HG02870 (cell line): ENCODE data around the gene SLC25A21.
"Not testable (repeated sequence)": the region's sequence is repeated elsewhere in the genome, so short reads cannot be mapped to it uniquely, and the experiment has no call there.

Experiments
- ATAC-seq: cut with Tn5 transposase; IDR thresholded peaks from one replicate; pipeline ENCODE4 v1.9.1; 2021; ENCODE audit warnings: mild to moderate bottlenecking, moderate library complexity; ENCODE audit not compliant: unreplicated experiment

The SLC25A21 gene

DNA sequence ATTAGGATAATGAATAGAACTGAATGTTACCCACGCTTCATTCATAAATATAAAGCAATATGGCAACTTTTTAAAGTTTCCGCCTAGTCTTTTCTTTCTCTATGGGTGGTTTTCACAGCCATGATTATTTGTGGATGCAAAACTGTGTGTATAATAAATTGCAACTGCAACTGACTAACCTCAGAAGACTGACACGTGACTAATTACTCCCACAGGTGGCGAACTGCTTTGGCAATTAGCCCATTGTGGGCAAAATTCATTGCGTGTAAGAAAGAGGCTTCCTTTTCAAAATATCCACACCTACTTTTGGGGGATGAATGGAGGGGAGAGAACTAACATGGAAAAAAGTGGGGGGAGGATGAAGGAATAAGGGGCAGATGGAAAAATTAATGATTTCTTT is 79.0 kb downstream of the SLC25A21 start:
- ATAC-seq: no peak

DNA sequence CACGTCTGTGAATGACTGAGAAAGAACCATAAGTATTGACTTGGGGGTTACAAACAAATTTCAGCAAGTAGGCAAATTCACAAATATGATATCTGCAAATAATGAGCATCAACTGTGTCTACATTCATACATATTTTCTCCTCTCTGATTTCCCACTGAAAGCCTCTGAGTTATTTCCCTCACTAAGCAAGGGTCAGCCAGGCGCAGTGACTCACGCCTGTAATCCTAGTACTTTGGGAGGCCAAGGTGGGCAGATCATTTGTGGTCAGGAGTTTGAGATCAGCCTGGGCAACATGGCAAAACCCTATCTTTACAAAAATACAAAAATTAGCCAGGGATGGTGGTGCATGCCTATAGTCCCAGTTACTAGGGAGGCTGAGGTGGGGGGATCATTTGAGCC is 80.8 kb downstream of the SLC25A21 start:
- no peak for ATAC-seq

DNA sequence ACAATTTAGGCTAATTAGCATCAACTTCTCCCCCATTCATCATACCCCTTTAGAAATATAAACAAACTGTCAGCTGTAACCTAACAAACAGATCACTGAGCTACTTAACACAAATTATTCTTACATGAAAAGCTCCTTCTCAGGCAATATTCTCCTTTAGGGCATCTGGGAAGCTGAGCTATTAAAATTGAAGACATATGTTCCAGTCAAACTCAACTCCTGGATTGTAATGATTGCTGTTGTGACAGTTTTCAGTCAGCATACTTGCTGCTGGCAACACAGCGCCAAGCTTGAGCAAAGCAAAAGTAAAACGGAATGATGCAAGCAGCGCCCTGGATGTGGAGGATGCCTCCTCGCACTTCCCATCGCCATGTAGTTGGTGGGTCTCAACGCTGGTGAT is 82.4 kb downstream of the SLC25A21 start:
- ATAC-seq: no peak

DNA sequence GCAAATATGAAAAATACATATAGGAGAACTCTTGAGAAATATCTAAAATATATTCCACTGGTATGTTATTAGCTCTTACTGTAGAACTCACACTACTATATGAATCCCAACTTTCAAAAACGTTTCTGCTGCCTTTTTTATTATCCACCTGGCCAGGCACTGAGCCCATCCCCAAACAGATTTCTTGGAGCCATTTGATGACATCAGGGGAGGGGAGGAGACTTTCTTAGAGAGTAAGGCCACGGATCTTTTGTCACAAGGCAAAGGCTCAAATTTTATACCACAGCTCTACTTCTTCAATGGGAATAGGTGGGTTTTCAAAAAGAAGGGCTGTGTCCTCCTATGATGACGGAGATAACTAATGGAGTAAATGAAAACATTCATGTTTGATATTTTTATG is 83.0 kb downstream of the SLC25A21 start:
- ATAC-seq: no peak

DNA sequence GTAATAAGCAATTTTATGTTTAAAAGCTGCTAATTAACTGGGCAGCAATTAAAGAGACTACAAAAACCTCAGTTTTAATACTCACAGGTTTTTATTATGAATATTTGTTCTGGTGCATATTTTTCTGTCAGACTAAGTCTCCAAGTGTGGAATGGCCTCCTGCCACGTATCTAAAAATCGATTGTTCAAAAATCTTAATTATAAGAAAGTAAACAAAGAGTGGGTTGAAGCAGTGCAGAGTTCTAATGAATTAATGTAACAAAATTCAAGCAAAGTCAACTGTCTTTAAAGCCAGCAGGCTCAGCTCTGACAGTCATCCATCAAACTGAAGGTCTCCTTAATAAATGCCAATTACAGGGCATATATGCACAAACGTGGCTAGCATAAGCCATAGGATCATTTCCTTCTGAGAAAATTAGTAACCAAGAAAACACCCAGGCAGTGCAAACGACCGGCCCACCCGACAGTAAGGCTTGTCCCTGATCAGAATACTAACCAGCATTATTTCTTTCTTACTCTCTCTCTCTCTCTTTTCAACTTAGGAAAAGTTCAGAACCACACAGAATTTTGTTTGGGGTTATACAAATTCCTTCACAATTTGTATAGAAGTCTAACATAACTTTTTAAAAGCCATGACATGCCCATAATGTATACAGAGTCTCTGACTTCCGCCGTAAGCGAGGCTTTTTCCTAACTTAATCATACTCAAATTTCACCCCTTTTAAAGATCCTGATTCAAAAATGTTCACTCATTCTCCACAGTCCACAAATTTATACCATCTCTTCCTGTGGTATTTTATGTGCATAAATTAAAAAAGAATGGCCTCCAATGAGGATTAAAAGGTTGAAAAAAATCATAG is 83.8 kb downstream of the SLC25A21 start:
- no peak for ATAC-seq

DNA sequence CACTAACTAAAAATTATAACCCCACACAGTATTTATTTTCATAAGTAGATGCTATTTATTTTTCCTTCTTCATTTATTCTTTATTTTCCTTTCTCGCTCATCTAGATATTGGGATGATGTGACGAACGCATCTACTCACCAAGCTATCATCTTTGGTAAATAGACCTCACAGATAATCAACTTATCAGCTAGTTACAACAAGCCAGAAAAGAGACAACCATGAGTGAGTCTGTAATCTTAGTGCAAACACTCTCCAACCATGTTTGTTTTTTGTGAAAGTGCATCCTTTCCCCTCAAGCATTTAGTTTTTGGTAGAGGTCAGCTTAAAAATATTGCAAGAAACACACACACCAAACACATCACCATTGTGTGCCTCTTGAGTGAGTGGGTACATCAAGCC is 84.9 kb downstream of the SLC25A21 start:
- ATAC-seq: no peak

DNA sequence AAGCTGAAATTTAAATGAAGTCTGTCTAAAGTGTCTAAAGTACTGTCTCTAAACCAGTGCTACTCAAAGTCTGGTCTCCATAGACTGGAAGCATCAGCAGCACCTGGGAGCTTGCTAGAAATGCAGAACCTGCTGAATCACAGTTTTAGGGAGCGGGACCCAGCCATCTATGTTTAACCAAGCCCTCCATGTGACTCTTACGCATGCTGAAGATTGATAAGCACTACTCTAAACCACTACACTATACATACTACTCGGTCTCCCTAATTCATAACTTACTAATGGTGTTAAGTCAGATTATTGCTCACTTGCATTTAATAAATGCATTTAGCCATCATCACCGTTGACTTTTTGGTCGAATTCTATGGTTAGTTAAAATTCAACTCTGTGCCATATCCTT is 88.8 kb downstream of the SLC25A21 start:
- ATAC-seq: no peak

DNA sequence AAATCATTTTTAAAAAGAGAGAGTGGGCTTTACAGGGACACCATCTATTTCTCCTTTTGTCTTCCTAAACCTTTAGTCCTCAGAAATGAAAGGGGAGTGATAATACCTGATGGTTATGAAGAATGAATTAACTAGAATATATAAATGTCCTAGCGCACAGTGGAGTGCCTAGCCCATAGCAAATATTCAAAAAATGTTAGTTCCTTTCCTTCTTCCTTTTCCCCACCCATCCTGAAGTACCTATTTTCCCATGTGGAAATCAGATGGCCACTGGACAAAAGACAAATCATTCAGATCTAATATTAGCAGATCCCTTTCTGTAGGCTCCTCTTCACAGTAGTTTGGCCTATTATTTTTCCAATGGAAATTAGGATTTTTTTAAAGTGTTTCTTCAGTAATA is 90.0 kb downstream of the SLC25A21 start:
- ATAC-seq: no peak

DNA sequence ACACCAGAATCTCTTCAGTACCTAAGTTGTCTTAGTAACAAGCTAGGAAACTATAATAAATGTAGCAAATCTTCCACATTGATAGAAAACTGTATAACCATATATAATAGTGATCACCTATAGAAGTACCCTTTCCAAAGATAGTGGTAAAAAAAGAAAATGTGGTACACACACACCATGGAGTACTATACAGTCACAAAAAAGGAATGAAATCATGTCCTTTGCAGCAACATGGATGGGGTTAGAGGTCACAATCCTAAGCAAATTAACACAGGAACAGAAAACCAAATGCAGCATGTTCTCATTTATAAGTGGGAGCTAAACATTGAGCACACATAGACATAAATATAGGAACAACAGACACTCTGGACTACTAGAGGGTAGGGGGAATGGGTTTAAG is 90.5 kb downstream of the SLC25A21 start:
- no peak for ATAC-seq

DNA sequence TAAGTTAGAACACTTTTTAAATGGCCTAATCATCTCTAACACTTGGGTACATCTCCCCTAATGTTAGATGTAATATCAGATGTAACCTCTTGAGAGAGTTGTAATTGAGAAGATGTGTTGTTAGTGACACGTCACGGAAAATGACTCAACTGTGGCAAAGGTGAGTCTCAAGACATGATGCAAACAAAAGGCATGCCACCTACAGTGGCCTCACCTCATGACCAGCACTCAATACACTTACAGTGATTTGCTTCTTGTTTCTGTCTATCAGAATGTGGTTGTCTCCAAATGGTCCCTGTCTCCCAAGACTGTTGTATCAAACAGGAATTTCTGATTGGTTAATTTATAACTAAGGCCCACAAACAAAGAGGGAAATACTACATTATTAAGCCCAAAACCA is 91.2 kb downstream of the SLC25A21 start:
- no peak for ATAC-seq

DNA sequence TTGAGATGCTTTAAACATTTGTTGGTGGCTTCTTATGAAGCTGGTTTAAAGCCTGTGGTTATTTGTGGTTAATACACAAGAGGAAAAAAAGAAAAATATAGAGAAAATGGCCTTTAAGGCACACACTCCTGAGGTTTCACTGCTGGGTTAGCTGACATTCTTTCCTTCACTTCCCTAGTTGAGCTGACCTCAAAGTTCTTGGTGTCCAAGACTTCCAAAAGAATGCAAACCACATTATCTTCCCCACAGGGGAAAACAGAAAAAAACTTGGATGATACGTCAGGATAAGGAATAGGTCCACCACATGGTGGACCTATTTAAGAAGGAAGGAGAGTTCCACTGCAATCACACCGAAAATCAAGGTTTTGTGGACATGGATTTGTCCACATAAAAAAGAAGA is 94.3 kb downstream of the SLC25A21 start:
- no peak for ATAC-seq

DNA sequence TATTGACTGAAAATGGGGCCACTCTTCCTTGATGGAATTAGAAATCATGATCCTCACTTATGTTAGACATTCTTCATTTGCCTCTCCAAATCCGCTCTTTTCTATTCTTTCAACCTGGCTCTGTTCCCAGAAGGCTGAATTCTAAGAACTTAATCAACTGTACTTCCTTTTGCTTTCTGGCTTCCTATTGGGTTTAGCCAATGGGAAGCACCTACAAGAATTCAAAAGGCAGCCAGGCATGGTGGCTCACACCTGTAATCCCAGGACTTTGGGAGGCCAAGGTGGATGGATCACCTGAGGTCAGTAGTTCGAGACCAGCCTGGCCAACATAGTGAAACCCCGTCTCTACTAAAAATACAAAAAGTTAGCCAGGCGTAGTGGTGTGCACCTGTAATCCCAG is 98.1 kb downstream of the SLC25A21 start:
- ATAC-seq: not testable (repeated sequence)

DNA sequence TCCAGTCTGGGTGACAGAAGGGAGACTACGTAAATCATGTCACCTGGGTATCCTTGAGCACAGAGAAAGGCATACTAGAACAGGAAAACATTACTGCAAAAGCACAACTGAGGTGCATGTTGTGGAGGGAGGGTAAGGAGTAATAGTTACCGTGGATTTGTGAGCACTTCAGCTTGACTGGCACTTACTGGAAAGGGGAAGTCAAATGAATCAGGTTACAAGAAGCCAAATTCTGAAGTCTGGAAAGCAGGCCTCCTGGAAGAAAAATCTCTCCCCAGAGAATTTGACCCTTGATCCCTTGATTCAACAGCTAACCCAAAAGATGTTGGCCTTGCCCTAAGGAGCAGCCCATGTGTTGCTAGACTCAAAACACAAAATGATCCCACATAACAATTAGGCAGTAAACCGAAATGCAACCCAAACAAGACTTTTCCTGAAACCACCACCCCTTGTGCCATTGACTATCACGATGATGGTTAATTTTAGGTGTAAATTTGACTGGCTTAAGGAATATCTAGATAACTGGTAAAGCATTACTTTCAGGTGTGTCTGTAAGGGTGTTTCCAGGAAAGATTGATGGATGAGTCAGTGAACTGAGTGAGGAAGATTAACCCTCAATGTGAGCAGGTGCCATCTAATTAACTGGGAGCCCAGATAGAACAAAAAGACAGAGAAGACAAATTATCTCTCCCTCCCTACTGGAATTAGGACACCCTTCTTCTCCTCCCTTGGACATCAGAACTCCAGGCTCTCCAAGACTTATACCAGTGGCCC is 108.8 kb downstream of the SLC25A21 start:
- no peak for ATAC-seq

DNA sequence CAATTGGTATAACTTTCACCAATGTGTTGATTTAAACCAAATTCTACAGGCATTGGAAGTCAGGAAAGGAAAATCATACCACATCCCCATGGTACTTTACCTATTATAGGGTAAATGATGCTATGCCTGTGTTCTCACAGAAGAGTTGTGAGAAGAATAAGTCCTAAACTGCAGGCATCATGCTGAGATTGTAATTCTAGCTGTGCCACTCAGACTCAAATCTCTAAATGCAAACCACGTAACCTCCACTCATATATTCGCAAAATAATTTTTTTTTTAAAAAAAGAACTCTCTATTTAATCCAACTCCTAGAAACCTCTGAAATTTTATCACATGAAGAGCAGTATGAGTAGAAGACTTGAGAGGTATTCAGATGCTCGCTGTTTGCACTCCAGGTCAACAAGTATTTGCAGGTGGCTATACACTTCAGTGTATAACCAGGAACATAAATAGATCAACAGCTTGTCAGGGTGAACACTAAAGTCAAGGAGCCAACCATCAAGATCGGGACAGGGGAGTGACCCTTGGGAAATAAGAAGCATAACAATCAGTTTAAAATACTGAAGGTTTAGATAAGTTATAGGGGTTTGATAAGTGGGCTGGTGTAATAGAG is 110.1 kb downstream of the SLC25A21 start:
- ATAC-seq: no peak

DNA sequence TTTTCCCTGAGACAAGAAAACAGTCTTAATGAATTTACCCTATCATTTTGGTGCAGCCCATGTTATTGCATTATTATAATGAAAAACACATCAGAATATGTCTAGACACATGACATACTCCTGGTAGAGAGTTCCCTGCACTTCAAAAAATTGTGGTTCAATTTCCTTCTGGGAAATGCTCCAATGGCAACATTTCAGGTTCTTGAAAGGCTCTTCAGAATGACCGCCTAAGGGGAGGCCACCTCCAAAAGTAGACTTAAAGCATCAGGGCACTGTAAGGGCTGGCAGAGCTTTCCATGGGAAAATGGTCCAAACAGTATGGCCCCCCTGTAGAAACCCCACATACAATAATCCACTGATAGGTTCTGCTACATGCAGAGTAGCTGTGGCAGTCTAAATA is 110.7 kb downstream of the SLC25A21 start:
- ATAC-seq: no peak

DNA sequence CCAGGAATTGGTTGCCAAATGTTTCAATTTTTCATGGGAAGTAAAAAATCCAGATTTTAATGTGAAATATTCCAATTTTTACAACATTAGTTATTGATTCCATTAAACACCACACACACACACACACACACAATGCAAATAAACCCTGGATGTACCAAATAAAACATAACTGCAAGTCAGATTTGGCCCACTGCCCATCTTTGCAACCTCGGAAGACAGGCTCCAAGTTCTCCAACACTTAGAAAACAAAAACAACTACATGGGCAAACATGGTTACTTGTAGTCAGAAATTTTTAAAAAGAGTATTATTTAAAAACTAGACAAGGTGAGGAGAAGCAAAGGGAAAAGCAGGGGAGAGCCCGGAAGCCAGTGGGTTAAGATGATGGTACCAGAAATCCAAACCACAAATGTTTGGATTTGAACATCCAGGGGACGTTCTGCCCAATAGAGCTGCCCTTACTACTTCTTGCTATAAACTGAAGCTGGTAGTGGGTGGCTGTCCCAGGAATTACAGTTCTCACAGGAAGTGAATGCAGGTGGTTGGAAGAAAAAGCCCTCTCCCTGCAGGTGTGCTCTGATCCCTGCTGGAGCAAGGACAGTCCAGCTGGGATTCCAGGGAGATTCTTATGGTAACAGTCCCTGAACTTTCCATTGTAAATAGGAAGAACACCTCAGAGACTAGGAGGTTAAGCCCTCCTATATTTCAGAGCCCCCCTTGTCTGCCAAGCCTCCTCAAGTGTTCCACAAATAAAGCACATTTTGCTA is 111.7 kb downstream of the SLC25A21 start:
- no peak for ATAC-seq

DNA sequence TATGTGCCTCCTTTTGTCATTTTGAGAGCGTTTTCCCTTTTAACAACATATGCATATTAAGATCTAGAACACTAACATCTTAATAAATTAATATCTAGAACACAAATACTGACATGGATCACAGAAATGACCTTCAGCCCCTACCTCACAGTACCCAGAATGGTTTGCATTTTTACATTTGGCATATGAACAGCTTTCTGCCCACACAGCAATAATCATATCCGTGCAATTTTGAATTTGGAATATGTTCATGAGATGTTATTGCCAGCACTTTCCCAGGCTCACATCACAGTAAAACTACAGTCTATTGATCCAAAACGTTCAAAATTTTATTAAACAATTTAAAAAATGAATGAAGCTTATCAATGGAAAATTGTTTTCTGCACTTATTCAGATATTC is 114.6 kb downstream of the SLC25A21 start:
- ATAC-seq: no peak

DNA sequence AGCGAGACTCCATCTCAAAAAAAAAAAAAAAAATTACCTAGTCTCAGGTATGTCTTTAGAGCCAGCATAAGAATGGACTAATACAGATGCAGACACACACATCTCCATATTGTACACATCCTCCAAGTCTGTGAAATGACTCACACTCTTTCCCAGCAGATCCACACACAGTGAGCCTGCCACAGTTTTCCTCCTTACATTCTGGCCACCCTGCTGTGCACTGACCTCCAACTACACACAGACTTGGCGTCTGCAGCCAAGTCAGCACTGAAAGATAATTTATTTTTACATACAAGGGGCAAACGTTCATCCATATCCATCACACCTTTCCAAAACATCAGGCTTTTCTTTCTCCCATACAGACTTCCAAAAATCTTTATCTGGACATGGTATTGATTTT is 115.9 kb downstream of the SLC25A21 start:
- no peak for ATAC-seq

DNA sequence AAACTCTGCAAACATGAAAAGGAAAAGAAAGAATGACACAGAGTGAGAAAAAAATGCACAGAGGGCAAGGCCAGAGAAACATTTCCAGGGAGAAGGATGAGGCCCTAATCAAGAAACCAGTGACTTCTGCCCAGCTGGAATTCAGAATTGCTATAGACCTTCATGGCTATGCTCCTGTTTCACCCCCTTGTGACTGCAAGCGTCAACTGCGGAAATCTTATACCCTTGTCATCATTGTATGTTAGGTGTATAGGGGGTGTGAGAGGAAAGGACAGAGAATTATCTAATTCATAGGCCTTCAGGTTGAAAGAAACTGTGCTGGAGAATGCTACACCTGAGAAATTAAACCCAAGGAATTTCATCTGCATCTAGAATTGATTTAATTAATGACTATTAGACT is 117.5 kb downstream of the SLC25A21 start:
- ATAC-seq: no peak

DNA sequence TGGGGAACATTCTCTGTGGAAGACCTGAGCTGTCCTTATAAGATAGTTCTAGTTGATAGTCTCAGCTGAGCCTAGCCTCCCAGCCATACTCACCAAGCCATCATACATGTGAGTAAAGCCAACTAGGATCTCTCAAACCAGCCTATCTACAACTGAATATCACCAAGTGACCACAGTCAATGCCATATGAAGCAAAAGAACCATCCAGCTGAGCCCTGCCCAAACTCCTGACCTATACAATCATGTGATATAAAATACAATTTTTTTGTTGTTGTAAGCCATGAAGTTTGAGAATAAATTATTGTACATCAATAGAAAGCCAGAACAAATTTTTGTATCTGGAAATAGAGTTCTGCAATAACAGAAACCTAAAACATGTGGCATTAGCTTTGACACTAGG is 118.3 kb downstream of the SLC25A21 start:
- ATAC-seq: no peak

DNA sequence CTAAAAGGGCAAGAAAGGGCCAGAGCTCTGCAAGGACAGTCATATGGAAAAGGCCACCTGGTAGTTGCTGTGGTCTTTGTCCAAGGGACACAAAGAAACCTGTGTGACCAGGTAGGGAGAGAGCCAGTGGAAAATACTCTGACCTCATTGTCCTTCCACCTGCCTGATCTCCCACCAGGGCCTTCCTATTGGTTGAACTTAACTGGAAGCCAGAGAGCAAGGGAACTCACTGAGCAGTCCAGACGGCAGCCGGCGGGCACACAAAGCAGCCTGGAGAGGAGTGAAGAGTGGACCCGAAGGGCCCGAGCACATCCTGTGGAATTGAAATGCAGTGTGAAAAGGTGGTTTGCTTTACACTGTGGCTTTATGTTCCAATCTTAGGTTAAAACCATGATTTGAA is 120.7 kb downstream of the SLC25A21 start:
- ATAC-seq: no peak
